Amniotic stem cell (primary cell): ENCODE measurements around the gene BIN1.

ENCODE experiments used
- DNase-seq: peaks from one replicate; lab custom pipeline; 2025; lab: John Stamatoyannopoulos, UW

Gene BIN1

GRCh38 chr2:127057371-127058245, 49.3 kb downstream of the BIN1 start:
- no peak for DNase-seq

- no peak for DNase-seq
These were observed 50.2 kb downstream of the BIN1 start for GRCh38 chr2:127056631-127057370.

GRCh38 chr2:127056086-127056485, 50.9 kb downstream of the BIN1 start:
- DNase-seq = no peak

- no peak for DNase-seq
These were observed 51.2 kb downstream of the BIN1 start for GRCh38 chr2:127055786-127056076.

- no peak for DNase-seq
These were observed 51.8 kb downstream of the BIN1 start for GRCh38 chr2:127054996-127055785.

- no peak for DNase-seq
These were observed 52.4 kb downstream of the BIN1 start for GRCh38 chr2:127054604-127054930.

GRCh38 chr2:127053731-127054603, 53.0 kb downstream of the BIN1 start:
- DNase-seq = no peak

- DNase-seq = no peak
These were observed 53.9 kb downstream of the BIN1 start for GRCh38 chr2:127052771-127053691.

GRCh38 chr2:127052057-127052770, 54.7 kb downstream of the BIN1 start:
- DNase-seq = no peak

- DNase-seq = no peak
These were observed 55.6 kb downstream of the BIN1 start for GRCh38 chr2:127051116-127052056.

GRCh38 chr2:127050803-127051115, 56.2 kb downstream of the BIN1 start:
- no peak for DNase-seq

GRCh38 chr2:127049927-127050802, 56.8 kb downstream of the BIN1 start:
- DNase-seq = peak; percentile 21

GRCh38 chr2:127048969-127049897, 57.7 kb downstream of the BIN1 start:
- no peak for DNase-seq

- no peak for DNase-seq
These were observed 58.4 kb downstream of the BIN1 start for GRCh38 chr2:127048618-127048935.

GRCh38 chr2:127047716-127048617, 59.0 kb downstream of the BIN1 start:
- no peak for DNase-seq

GRCh38 chr2:127047054-127047453, 59.9 kb downstream of the BIN1 start:
- no peak for DNase-seq
